Astrocyte of the spinal cord (primary cell): ENCODE measurements around the gene PROC.

Source experiments
- DNase-seq: peaks from one replicate; pipeline ENCODE4 v3.0.0; 2011; ENCODE audit warnings: low read depth, low spot score
- H3K4me3 ChIP-seq: 2 replicates; pipeline ENCODE4 v1.5.1; 2011; ENCODE audit warnings: low read depth, mild to moderate bottlenecking, low read length, moderate library complexity
- CTCF ChIP-seq: IDR thresholded peaks from 2 replicates; pipeline ENCODE4 v1.5.1; 2012; ENCODE audit warnings: low read depth, mild to moderate bottlenecking, low read length, inconsistent platforms
- in situ Hi-C: cut with HindIII; loops from 2 replicates; pipeline ENCODE4 v1.10.0; 2017; ENCODE audit warnings: low sequenced_read_pairs

Gene PROC

GRCh38 chr2:127455566-127456493 lies 37.6 kb downstream of the PROC start:
- in situ Hi-C loops, result no loop called here
- TF ChIP-seq CTCF, result no peak
- DNase-seq, result no peak
- no peak overlapping the region for H3K4me3 ChIP-seq

- in situ Hi-C loops, result no loop called here
- TF ChIP-seq CTCF, result no peak
- H3K4me3 ChIP-seq, result no peak overlapping the region
- no peak for DNase-seq
Observed at GRCh38 chr2:127456960-127457359, 38.7 kb downstream of the PROC start.

GRCh38 chr2:127462461-127462860 lies 44.2 kb downstream of the PROC start:
- in situ Hi-C loops, result no loop called here
- DNase-seq, result no peak
- H3K4me3 ChIP-seq, result no peak overlapping the region
- TF ChIP-seq CTCF, result no peak

GRCh38 chr2:127463155-127463991 lies 45.1 kb downstream of the PROC start:
- TF ChIP-seq CTCF, result no peak
- in situ Hi-C loops, result no loop called here
- no peak overlapping the region for H3K4me3 ChIP-seq
- no peak for DNase-seq

GRCh38 chr2:127464470-127465257 lies 46.4 kb downstream of the PROC start:
- TF ChIP-seq CTCF, result no peak
- no peak for DNase-seq
- in situ Hi-C loops, result no loop called here
- H3K4me3 ChIP-seq, result no peak overlapping the region

GRCh38 chr2:127465258-127465657 lies 47.0 kb downstream of the PROC start:
- in situ Hi-C loops, result no loop called here
- no peak overlapping the region for H3K4me3 ChIP-seq
- DNase-seq, result no peak
- TF ChIP-seq CTCF, result no peak
